H9 (cell line): Measurements from ENCODE around the gene NFATC2IP. TPM values are rescaled to one million over a fixed set of nuclear protein-coding genes. Genes with fewer than 3 reads are reported as not detected.

ENCODE experiments used
- DNase-seq: peaks from one replicate; pipeline ENCODE4 v3.0.0-alpha.2; 2017
- H2AFZ ChIP-seq: one replicate; pipeline ENCODE4 v1.6.1; 2013; ENCODE audit warnings: mild to moderate bottlenecking, low read length, control low read depth, moderate library complexity
- H2AK5ac ChIP-seq: 2 replicates; pipeline ENCODE4 v1.6.1; 2013; ENCODE audit warnings: low read length, control low read depth, mixed read lengths; ENCODE audit not compliant: insufficient read length
- H2BK120ac ChIP-seq: one replicate; pipeline ENCODE4 v1.6.1; 2013; ENCODE audit warnings: low read depth, mild to moderate bottlenecking, low read length, control low read depth, inconsistent platforms; ENCODE audit not compliant: poor library complexity, severe bottlenecking
- H2BK12ac ChIP-seq: 2 replicates; pipeline ENCODE4 v1.6.1; 2013; ENCODE audit warnings: low read length, control low read depth, mixed read lengths, low read depth; ENCODE audit not compliant: insufficient read length
- H2BK15ac ChIP-seq: 2 replicates; pipeline ENCODE4 v1.6.1; 2013; ENCODE audit warnings: low read depth, low read length, control low read depth
- H2BK20ac ChIP-seq: one replicate; pipeline ENCODE4 v1.6.1; 2013; ENCODE audit warnings: low read depth, mild to moderate bottlenecking, low read length, control low read depth, inconsistent platforms; ENCODE audit not compliant: poor library complexity, severe bottlenecking
- H2BK5ac ChIP-seq: 2 replicates; pipeline ENCODE4 v1.6.1; 2013; ENCODE audit warnings: low read length, control low read depth, mixed read lengths; ENCODE audit not compliant: insufficient read length
- H3K14ac ChIP-seq: 2 replicates; pipeline ENCODE4 v1.6.1; 2013; ENCODE audit warnings: low read length, control low read depth; ENCODE audit not compliant: insufficient read depth
- H3K18ac ChIP-seq: 2 replicates; pipeline ENCODE4 v1.6.1; 2013; ENCODE audit warnings: low read depth, mild to moderate bottlenecking, mixed read lengths, low read length, control low read depth; ENCODE audit not compliant: insufficient read length
- H3K23ac ChIP-seq: 2 replicates; pipeline ENCODE4 v1.6.1; 2013; ENCODE audit warnings: low read length, control low read depth, mixed read lengths, low read depth; ENCODE audit not compliant: insufficient read length
- H3K23me2 ChIP-seq: 2 replicates; pipeline ENCODE4 v1.6.1; 2013; ENCODE audit warnings: low read depth, mild to moderate bottlenecking, mixed read lengths, low read length, control low read depth; ENCODE audit not compliant: insufficient read length, poor library complexity, severe bottlenecking
- H3K27ac ChIP-seq: 2 replicates; pipeline ENCODE4 v1.5.1; 2013; ENCODE audit warnings: low read length, control low read depth, mixed read lengths, low read depth; ENCODE audit not compliant: insufficient read length
- H3K27me3 ChIP-seq: 2 replicates; pipeline ENCODE4 v1.6.1; 2013; ENCODE audit warnings: low read length, control low read depth, inconsistent platforms; ENCODE audit not compliant: insufficient read depth
- H3K4ac ChIP-seq: 2 replicates; pipeline ENCODE4 v1.6.1; 2013; ENCODE audit warnings: low read depth, mild to moderate bottlenecking, control low read depth, inconsistent platforms, low read length, moderate library complexity
- H3K4me1 ChIP-seq: 2 replicates; pipeline ENCODE4 v1.6.1; 2013; ENCODE audit warnings: low read length, control low read depth, inconsistent platforms; ENCODE audit not compliant: insufficient read depth
- H3K4me2 ChIP-seq: 2 replicates; pipeline ENCODE4 v1.6.1; 2013; ENCODE audit warnings: low read length, control low read depth, mixed read lengths; ENCODE audit not compliant: insufficient read length, insufficient read depth
- H3K56ac ChIP-seq: 2 replicates; pipeline ENCODE4 v1.6.1; 2013; ENCODE audit warnings: low read depth, mild to moderate bottlenecking, mixed read lengths, low read length, control low read depth; ENCODE audit not compliant: insufficient read length
- H3K79me1 ChIP-seq: 2 replicates; pipeline ENCODE4 v1.6.1; 2013; ENCODE audit warnings: low read depth, mild to moderate bottlenecking, moderate library complexity, low read length, control low read depth, inconsistent platforms; ENCODE audit not compliant: insufficient read depth, poor library complexity, severe bottlenecking
- H3K79me2 ChIP-seq: 2 replicates; pipeline ENCODE4 v1.6.1; 2013; ENCODE audit warnings: low read length, control low read depth, inconsistent platforms; ENCODE audit not compliant: insufficient read depth
- H3K9ac ChIP-seq: 2 replicates; pipeline ENCODE4 v1.6.1; 2013; ENCODE audit warnings: low read length, control low read depth, mixed read lengths; ENCODE audit not compliant: insufficient read length; ENCODE audit errors: extremely low read depth
- H3K9me3 ChIP-seq: one replicate; pipeline ENCODE4 v1.6.1; 2013; ENCODE audit warnings: low read depth, low read length, inconsistent platforms; ENCODE audit not compliant: control insufficient read depth
- H3T11ph ChIP-seq: one replicate; pipeline ENCODE4 v1.6.1; 2013; ENCODE audit warnings: mild to moderate bottlenecking, low read length, control low read depth, inconsistent platforms
- H4K20me1 ChIP-seq: one replicate; pipeline ENCODE4 v1.6.1; 2013; ENCODE audit not compliant: control insufficient read depth, insufficient read length, insufficient read depth
- H4K5ac ChIP-seq: 2 replicates; pipeline ENCODE4 v1.6.1; 2013; ENCODE audit warnings: low read depth, mild to moderate bottlenecking, mixed read lengths, low read length, control low read depth; ENCODE audit not compliant: insufficient read length
- H4K8ac ChIP-seq: replicated peaks from 2 replicates; pipeline ENCODE4 v1.6.1; 2013; ENCODE audit warnings: low read length, control low read depth, mixed read lengths, low read depth; ENCODE audit not compliant: insufficient read length
- H4K91ac ChIP-seq: 2 replicates; pipeline ENCODE4 v1.6.1; 2013; ENCODE audit warnings: low read depth, mild to moderate bottlenecking, moderate library complexity, mixed read lengths, low read length, control low read depth; ENCODE audit not compliant: insufficient read length
- H3K27ac Mint-ChIP-seq, 3 experiments: 2 replicates in 2 of 3; 3 replicates in 1 of 3; pipeline ENCODE4 v1.8.0; 2020 to 2021; ENCODE audit warnings: mixed read lengths in 3 of 3, mild to moderate bottlenecking in 1 of 3, moderate library complexity in 1 of 3
- H3K27me3 Mint-ChIP-seq: 2 replicates; pipeline ENCODE4 v1.8.0; 2021; ENCODE audit warnings: low read depth, mild to moderate bottlenecking, moderate library complexity, mixed read lengths
- H3K36me3 Mint-ChIP-seq, 3 experiments: 2 replicates in 2 of 3; 3 replicates in 1 of 3; pipeline ENCODE4 v1.8.0; 2020 to 2021; ENCODE audit warnings: low read depth in 3 of 3, mixed read lengths in 3 of 3; ENCODE audit not compliant: insufficient read depth in 1 of 3
- H3K4me1 Mint-ChIP-seq, 2 experiments: 2 replicates each; pipeline ENCODE4 v1.8.0; 2020; ENCODE audit warnings: mixed read lengths in 2 of 2
- H3K4me3 Mint-ChIP-seq, 2 experiments: 2 replicates in 1 of 2; 3 replicates in 1 of 2; pipeline ENCODE4 v1.8.0; 2020 to 2021; ENCODE audit warnings: mild to moderate bottlenecking in 2 of 2, mixed read lengths in 2 of 2, moderate library complexity in 1 of 2
- H3K9me3 Mint-ChIP-seq, 2 experiments: 2 replicates in 1 of 2; 3 replicates in 1 of 2; pipeline ENCODE4 v1.8.0; 2020; ENCODE audit warnings: mild to moderate bottlenecking in 2 of 2, mixed read lengths in 2 of 2, moderate library complexity in 1 of 2
- WGBS: extraction: QIAGEN DNeasy Blood & Tissue Kit; methylation state at CpG from one replicate; pipeline ENCODE4 v1.1.7; 2013; ENCODE audit warnings: missing lambda C conversion rate, low lambda C conversion rate, mixed read lengths; ENCODE audit not compliant: insufficient read length; ENCODE audit errors: extremely low coverage; 5-methylcytosine and 5-hydroxymethylcytosine counted together
- total RNA-seq: library from RNA; stranded (reverse); gene quantifications from 2 replicates; pipeline ENCODE4 v1.2.1, GENCODE V29; 2021
- TF ChIP-seq, protein P1 (sequence below): fragments of 200-600 bp; sonication (generic); conservative IDR thresholded peaks from 3 replicates; pipeline ENCODE4 v1.8.0; 2021; ENCODE audit warnings: antibody characterized with exemption, mild to moderate bottlenecking

The NFATC2IP gene
- total RNA-seq, 1 experiment from 2014 or later: 73.8 TPM

DNA sequence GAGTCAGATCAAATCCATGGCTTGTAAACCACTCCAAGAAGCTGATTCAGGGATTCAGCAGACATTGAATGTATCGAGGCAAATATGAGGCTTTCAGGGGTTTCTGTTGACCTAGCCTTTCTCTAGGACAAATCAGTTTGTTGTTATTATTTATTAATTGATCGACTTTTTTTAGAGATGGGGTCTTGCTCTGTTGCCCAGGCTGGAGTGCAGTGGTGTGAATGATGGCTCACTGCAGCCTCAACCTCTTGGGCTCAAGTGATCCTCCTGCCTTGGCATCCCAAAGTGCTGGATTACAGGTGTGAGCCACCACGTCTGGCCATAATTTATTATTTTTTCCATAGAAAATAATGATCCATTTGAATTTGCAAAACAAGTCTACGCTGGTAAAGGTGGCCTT, 61.1 kb downstream of the NFATC2IP start:
- WGBS: no CpG with 5 or more reads among the region's 4 CpGs
- Histone ChIP-seq H2AFZ (no peak overlapping the region), H3K4ac (no peak overlapping the region), H3K23me2 (no peaks in the 10 kb centered on the region), H2BK5ac (no peak overlapping the region), H2BK20ac (no peak overlapping the region), H2AK5ac (no peak overlapping the region), H3K4me2 (no peak overlapping the region), H3K14ac (no peak overlapping the region), H4K91ac (no peak overlapping the region), H2BK120ac (no peak overlapping the region), H3K18ac (no peak overlapping the region), H4K8ac (no peak overlapping the region), H2BK12ac (no peak overlapping the region), H4K5ac (no peak overlapping the region), H3K56ac (no peak overlapping the region), H4K20me1 (no peaks in the 10 kb centered on the region), H3T11ph (no peak overlapping the region), H3K9ac (no peak overlapping the region), H3K23ac (no peak overlapping the region), H3K79me1 (no peaks in the 10 kb centered on the region), H3K79me2 (no peaks in the 10 kb centered on the region), H3K9me3 (no peaks in the 10 kb centered on the region), H2BK15ac (no peak overlapping the region), H3K27ac (no peak overlapping the region), H3K27me3 (no peaks in the 10 kb centered on the region), H3K4me1 (no peaks in the 10 kb centered on the region)
- TF ChIP-seq, protein P1, sequence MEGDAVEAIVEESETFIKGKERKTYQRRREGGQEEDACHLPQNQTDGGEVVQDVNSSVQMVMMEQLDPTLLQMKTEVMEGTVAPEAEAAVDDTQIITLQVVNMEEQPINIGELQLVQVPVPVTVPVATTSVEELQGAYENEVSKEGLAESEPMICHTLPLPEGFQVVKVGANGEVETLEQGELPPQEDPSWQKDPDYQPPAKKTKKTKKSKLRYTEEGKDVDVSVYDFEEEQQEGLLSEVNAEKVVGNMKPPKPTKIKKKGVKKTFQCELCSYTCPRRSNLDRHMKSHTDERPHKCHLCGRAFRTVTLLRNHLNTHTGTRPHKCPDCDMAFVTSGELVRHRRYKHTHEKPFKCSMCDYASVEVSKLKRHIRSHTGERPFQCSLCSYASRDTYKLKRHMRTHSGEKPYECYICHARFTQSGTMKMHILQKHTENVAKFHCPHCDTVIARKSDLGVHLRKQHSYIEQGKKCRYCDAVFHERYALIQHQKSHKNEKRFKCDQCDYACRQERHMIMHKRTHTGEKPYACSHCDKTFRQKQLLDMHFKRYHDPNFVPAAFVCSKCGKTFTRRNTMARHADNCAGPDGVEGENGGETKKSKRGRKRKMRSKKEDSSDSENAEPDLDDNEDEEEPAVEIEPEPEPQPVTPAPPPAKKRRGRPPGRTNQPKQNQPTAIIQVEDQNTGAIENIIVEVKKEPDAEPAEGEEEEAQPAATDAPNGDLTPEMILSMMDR: no peak
- DNase-seq: no peak
- Mint-ChIP-seq H3K27ac (no peak overlapping the region), H3K4me1 (no peaks in the 10 kb centered on the region), H3K4me3 (no peak overlapping the region), H3K36me3 (no peaks in the 10 kb centered on the region), H3K9me3 (peaks cover 0 to 2% of the 10 kb centered on the region in 2 experiments; a peak in 1 of 5 replicates), H3K27me3 (no peaks in the 10 kb centered on the region)
